Loucy (cell line): Measurements from ENCODE around the gene SLC26A1.
A peak's percentile ranks its signal among the peaks of the same experiment; 100 is the strongest.

Source experiments
- H2AFZ ChIP-seq: fragments of 200-600 bp; sonication (generic); 2 replicates; pipeline ENCODE4 v1.6.0; 2016; ENCODE audit warnings: antibody characterized with exemption, mild to moderate bottlenecking, low read length, moderate library complexity
- H3F3A ChIP-seq: fragments of 200-600 bp; 2 replicates; pipeline ENCODE4 v1.6.0; 2016; ENCODE audit warnings: antibody characterized with exemption, low read depth, mild to moderate bottlenecking
- H3K27me3 ChIP-seq: fragments of 200-600 bp; sonication (generic); 2 replicates; pipeline ENCODE4 v1.6.1; 2014; ENCODE audit warnings: low read length, mild to moderate bottlenecking; ENCODE audit not compliant: insufficient read depth, poor library complexity, severe bottlenecking
- H3K36me3 ChIP-seq: fragments of 200-600 bp; sonication (generic); 2 replicates; pipeline ENCODE4 v1.6.1; 2016; ENCODE audit warnings: low read length; ENCODE audit not compliant: insufficient read depth
- H3K4me1 ChIP-seq: fragments of 200-600 bp; sonication (generic); 2 replicates; pipeline ENCODE4 v1.5.1; 2014; ENCODE audit warnings: low read length, mild to moderate bottlenecking; ENCODE audit not compliant: insufficient read depth, poor library complexity, severe bottlenecking
- H3K4me2 ChIP-seq: fragments of 200-600 bp; sonication (generic); 2 replicates; pipeline ENCODE4 v1.6.0; 2014; ENCODE audit warnings: antibody characterized with exemption, low read length, low read depth, mild to moderate bottlenecking; ENCODE audit not compliant: poor library complexity, severe bottlenecking
- H3K4me3 ChIP-seq: fragments of 200-600 bp; sonication (generic); 2 replicates; pipeline ENCODE4 v1.5.1; 2014; ENCODE audit warnings: low read length, mild to moderate bottlenecking, mixed read lengths; ENCODE audit not compliant: poor library complexity, severe bottlenecking
- H3K79me2 ChIP-seq: fragments of 200-600 bp; sonication (generic); 2 replicates; pipeline ENCODE4 v1.6.1; 2014; ENCODE audit warnings: low read length; ENCODE audit not compliant: insufficient read depth
- H3K9ac ChIP-seq: fragments of 200-600 bp; sonication (generic); 2 replicates; pipeline ENCODE4 v1.6.0; 2014; ENCODE audit warnings: mild to moderate bottlenecking, low read depth, low read length, moderate library complexity; ENCODE audit not compliant: poor library complexity, severe bottlenecking
- H3K9me2 ChIP-seq: fragments of 200-600 bp; sonication (generic); replicated peaks from 2 replicates; pipeline ENCODE4 v1.6.1; 2016; ENCODE audit warnings: low read depth, low read length, mixed read lengths
- H3K9me3 ChIP-seq: fragments of 200-600 bp; sonication (generic); 2 replicates; pipeline ENCODE4 v1.6.1; 2014; ENCODE audit warnings: mild to moderate bottlenecking, antibody characterized with exemption, low read length, low read depth; ENCODE audit not compliant: insufficient read depth
- H4K20me1 ChIP-seq: fragments of 200-600 bp; sonication (generic); 2 replicates; pipeline ENCODE4 v1.6.0; 2014; ENCODE audit warnings: antibody characterized with exemption, low read length, mild to moderate bottlenecking; ENCODE audit not compliant: insufficient read depth, poor library complexity, severe bottlenecking
- EZH2phosphoT487 ChIP-seq: fragments of 200-600 bp; IDR thresholded peaks from 2 replicates; pipeline ENCODE4 v1.6.1; 2018; ENCODE audit warnings: antibody characterized with exemption, mild to moderate bottlenecking, moderate library complexity, borderline replicate concordance
- TF ChIP-seq, protein P1 (sequence below): fragments of 200-600 bp; sonication (generic); conservative IDR thresholded peaks from 2 replicates; pipeline ENCODE4 v1.5.1; 2014; ENCODE audit warnings: mild to moderate bottlenecking, antibody characterized with exemption, low read length

SLC26A1 gene

DNA sequence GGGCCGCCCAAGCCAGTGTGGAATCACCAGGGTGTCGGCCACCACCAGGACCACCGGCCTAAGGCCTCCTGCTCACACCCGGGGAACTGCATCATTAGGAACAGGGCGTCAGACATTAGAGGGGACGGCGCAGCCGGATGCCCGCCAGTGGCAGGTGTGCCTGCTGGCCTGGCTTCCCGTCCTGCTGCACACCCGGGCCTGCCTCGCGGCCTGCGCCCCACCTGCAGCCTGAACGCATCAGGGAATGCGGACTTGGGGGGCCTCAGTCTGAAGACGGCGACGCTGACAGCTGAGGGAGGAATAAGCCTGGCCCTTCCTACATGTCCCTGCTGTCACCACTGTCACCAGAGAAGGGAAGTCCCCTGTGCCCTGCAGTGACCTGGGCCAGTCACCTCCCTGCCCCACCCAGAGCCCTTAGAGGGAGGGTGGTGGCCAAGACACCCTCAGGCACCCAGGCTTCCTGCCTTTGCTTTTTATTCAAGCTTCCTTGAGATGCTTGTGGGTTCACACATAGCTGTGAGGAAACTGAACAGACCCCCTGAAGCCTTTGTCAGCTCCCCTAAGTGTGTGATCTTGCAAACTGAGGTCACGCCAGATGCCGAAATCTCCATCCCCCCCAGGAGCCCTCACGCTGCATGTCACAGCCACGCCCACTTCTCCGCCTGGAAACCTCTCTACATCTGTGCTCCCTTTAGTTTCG is 23.0 kb downstream of the SLC26A1 start:
- no peaks in the 10 kb centered on the region for H3K36me3 ChIP-seq
- H3K9me3 ChIP-seq = no peaks in the 10 kb centered on the region
- H3K9me2 ChIP-seq = no peaks in the 10 kb centered on the region
- H3K9ac ChIP-seq = no peak overlapping the region
- H3K4me1 ChIP-seq = peaks cover 25% of the 10 kb centered on the region
- no peak overlapping the region for H3K4me3 ChIP-seq
- no peaks in the 10 kb centered on the region for H3K27me3 ChIP-seq
- H4K20me1 ChIP-seq = no peaks in the 10 kb centered on the region
- TF ChIP-seq, protein P1, sequence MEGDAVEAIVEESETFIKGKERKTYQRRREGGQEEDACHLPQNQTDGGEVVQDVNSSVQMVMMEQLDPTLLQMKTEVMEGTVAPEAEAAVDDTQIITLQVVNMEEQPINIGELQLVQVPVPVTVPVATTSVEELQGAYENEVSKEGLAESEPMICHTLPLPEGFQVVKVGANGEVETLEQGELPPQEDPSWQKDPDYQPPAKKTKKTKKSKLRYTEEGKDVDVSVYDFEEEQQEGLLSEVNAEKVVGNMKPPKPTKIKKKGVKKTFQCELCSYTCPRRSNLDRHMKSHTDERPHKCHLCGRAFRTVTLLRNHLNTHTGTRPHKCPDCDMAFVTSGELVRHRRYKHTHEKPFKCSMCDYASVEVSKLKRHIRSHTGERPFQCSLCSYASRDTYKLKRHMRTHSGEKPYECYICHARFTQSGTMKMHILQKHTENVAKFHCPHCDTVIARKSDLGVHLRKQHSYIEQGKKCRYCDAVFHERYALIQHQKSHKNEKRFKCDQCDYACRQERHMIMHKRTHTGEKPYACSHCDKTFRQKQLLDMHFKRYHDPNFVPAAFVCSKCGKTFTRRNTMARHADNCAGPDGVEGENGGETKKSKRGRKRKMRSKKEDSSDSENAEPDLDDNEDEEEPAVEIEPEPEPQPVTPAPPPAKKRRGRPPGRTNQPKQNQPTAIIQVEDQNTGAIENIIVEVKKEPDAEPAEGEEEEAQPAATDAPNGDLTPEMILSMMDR = no peak
- no peak for TF ChIP-seq EZH2phosphoT487
- no peaks in the 10 kb centered on the region for H3F3A ChIP-seq
- peaks cover 11% of the 10 kb centered on the region; the same call in 1 of the 2 replicates for H3K79me2 ChIP-seq
- peak overlapping the region; percentile 28 for H3K4me2 ChIP-seq
- no peak overlapping the region for H2AFZ ChIP-seq

DNA sequence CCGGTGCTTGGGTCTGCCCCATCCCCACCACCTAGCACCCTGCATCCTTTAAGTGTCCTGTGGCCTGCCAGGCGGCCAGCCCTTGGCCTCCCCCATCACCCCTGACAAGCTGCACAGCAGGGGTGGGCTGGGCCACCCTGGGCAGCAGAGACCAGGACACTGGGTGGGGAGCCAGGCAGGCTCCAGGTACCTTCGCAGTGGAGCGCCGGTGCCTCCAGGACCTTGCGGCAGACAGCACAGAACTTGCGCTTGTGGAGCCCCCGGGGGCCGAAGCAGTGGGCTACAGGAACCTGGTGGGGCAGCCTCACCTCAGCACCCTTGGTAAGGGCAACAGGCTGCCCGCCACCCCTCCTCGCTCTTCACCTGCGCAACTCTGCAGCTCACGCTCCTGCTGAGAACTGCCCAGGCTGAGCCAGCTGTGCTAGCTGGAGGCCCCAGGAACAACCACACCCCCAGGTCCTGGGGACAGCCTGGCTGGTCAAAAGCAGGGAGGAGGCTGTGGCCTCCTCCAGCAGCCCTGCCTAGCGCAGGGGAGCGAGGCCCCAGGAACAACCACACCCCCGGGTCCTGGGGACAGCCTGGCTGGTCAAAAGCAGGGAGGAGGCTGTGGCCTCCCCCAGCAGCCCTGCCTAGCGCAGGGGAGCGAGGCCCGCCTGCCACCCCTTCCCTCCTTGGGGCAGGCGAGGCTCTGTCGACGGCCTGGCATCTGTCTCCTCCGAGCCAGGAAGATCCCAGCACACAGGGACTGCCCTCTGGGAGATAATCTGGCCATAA is 24.4 kb downstream of the SLC26A1 start:
- no peaks in the 10 kb centered on the region for H3K9me2 ChIP-seq
- no peak overlapping the region for H3K4me3 ChIP-seq
- TF ChIP-seq EZH2phosphoT487 = no peak
- TF ChIP-seq, protein P1 = no peak
- no peaks in the 10 kb centered on the region for H3K36me3 ChIP-seq
- no peaks in the 10 kb centered on the region for H3K27me3 ChIP-seq
- no peak overlapping the region for H3K9ac ChIP-seq
- peaks cover 25% of the 10 kb centered on the region for H3K4me1 ChIP-seq
- peaks cover 11% of the 10 kb centered on the region; the same call in 1 of the 2 replicates for H3K79me2 ChIP-seq
- H3F3A ChIP-seq = no peaks in the 10 kb centered on the region
- H3K9me3 ChIP-seq = no peaks in the 10 kb centered on the region
- no peak overlapping the region for H3K4me2 ChIP-seq
- H4K20me1 ChIP-seq = no peaks in the 10 kb centered on the region
- no peak overlapping the region for H2AFZ ChIP-seq

DNA sequence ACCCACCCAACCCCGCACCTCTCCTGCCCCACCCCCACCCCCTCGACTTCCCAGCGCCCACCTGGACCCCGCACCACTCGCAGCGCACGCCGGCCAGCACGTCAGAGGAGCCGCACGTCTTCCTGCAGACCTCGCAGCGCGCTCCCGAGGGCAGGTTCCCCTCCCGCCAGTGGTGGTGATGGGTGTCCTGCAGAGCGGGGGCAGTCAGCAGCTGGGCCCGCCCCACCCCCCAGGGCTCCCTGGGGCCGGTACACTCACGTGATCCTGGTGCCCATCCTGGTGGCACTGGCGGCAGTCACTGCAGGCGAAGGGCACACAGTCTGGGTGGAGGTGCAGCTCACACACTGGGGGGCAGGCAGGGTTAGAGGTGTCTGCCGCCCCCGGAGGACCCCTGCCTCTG is 25.0 kb downstream of the SLC26A1 start:
- H3K4me1 ChIP-seq = peaks cover 25% of the 10 kb centered on the region
- H3K9me3 ChIP-seq = no peaks in the 10 kb centered on the region
- H3K4me3 ChIP-seq = no peak overlapping the region
- H4K20me1 ChIP-seq = no peaks in the 10 kb centered on the region
- no peak overlapping the region for H3K4me2 ChIP-seq
- H2AFZ ChIP-seq = no peak overlapping the region
- no peaks in the 10 kb centered on the region for H3K9me2 ChIP-seq
- no peaks in the 10 kb centered on the region for H3F3A ChIP-seq
- peaks cover 11% of the 10 kb centered on the region; the same call in 1 of the 2 replicates for H3K79me2 ChIP-seq
- H3K9ac ChIP-seq = no peak overlapping the region
- no peak for TF ChIP-seq EZH2phosphoT487
- TF ChIP-seq, protein P1 = no peak
- no peaks in the 10 kb centered on the region for H3K27me3 ChIP-seq
- H3K36me3 ChIP-seq = no peaks in the 10 kb centered on the region
